ENCODE measurements around the gene TYMS.

The TYMS gene

DNA sequence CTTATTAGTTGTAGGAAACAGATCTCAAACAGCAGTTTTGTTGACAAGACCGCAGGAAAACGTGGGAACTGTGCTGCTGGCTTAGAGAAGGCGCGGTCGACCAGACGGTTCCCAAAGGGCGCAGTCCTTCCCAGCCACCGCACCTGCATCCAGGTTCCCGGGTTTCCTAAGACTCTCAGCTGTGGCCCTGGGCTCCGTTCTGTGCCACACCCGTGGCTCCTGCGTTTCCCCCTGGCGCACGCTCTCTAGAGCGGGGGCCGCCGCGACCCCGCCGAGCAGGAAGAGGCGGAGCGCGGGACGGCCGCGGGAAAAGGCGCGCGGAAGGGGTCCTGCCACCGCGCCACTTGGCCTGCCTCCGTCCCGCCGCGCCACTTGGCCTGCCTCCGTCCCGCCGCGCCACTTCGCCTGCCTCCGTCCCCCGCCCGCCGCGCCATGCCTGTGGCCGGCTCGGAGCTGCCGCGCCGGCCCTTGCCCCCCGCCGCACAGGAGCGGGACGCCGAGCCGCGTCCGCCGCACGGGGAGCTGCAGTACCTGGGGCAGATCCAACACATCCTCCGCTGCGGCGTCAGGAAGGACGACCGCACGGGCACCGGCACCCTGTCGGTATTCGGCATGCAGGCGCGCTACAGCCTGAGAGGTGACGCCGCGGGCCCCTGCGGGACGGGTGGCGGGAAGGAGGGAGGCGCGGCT, at the start of gene TYMS:
TSS of gene TYMS (plus strand) at position 343 of the 690 bp plus-strand sequence. CDS start at position 433, 90 bp downstream.
- DNase-seq: peak; percentile 62

DNA sequence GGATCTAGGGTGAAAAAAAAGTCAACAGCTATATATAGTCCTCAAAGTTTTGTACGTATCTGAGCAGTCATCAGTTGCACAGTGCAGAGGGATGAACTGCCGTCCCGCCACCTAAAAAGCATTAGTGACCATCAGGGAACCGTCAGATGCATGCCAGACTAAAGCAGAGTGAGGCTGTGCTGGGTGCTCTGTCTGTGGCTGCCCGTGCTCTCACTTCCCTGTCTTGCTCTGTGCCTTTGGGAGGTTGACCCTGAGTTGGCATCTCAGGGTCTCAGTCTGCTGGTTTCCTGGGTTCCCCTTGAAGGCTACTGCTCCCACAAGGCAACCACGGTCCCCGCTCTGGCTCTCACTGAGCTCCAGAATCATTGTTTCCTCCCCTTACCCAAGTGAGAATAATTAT, 49.5 kb upstream of the TYMS start:
- no peak for DNase-seq

DNA sequence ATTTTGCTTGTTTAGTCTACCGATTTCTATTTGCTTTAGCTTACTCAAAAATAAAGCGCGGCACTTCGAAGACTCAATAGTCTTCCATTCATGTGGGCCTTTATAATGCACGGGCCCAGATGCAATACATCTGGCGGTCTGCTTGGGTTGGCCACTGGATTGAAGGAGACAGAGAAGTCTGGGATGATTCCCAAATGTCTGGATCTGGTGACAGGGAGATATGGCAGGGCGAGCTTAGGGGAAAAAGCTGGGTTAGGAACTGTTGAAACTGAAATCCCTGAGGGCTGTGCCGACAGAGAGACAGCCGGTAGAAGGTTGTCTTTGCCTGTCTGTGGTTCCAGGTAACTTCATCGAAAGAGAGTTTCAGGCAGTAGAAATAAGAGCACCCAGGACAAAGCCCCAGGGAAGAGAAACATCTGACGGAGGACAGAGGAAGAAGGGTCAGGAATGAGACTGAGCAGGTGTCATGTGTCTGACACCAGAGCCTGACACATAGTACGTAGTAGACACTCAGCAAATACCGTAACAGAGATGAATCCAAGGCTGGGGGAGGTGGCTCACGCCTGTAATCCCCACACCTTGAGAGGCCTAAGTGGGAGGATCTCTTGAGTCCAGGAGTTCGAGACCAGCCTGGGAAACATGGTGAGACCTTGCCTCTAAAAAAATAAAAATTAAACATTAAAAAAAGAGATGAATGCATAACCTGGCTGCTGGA, 47.1 kb upstream of the TYMS start:
- no peak for DNase-seq

DNA sequence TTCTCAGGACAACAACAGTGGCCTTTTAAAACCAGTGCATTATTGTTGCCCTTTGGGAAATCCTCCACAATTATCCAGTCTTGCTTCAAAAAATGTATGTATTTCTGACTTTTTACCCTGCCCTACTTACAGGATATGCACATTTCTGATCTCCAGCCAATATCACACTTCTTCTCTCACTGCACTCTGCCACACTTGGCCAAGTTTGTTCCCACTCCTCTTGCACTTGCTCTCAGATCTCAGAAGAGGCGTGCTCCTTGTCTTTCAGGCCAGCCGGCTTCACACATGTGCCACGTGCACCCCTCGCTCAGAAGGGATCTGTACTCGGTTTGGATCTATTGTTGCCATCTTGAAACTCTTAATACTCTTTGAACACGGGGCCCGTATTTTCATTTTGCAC, 45.3 kb upstream of the TYMS start:
- no peak for DNase-seq

DNA sequence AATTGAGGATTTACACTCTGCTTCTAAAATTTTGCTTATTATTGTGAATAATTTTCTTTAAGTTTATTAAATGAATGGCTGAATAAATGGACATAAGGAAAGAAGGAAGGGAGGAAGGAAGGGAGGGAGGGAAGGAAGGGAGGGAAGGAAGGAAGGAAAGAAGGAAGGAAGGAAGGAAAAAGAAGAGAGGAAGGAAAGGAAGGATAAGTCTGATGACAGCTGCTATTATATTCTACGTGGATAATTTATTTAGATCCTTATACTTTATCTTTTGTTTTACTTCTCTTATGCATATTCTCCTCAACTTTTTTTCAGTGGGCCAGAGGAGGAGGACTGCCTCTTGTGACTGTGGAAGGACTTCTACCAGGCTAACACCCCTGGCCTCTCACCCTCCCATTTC, 43.3 kb upstream of the TYMS start:
- no peak for DNase-seq

DNA sequence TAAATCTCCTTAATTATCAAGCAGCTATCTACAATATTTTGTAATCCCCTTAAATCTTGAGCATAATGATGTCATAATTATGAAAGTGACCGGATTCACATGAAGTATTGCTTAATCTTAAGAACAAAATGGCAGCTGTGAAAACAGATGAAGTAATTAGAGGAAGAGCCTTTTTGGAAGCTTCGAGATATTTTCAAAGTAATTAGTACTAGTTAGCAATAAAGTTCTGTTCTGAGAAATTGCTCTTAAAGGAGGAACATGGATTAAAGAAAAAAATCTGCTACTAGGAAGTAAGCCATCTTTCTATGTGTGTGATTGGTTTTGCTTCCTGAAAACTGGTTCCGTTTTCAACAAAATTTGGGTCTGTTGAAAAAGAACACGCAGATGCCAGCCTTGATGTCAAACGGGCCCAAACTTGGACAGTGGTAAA, 42.3 kb upstream of the TYMS start:
- DNase-seq: no peak

DNA sequence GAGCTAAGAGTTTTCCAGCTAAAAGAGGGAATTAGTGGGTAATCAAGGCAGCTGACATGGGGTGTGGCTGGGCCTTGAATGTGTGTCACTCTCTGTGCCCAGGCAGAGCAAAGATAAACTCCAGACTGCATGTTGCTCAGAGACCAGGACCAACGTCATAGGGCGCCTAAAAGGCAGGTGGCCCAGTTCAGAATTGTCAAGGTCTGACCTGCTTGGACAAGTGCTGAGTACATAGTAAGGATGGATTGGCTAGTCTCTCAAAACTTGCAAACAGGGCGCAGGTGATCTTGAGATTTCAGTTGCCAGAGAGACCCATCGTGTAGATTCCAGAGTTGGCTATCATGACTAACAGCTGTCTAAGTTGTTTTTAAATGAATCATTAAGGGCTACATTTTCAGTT, 41.7 kb upstream of the TYMS start:
- no peak for DNase-seq

DNA sequence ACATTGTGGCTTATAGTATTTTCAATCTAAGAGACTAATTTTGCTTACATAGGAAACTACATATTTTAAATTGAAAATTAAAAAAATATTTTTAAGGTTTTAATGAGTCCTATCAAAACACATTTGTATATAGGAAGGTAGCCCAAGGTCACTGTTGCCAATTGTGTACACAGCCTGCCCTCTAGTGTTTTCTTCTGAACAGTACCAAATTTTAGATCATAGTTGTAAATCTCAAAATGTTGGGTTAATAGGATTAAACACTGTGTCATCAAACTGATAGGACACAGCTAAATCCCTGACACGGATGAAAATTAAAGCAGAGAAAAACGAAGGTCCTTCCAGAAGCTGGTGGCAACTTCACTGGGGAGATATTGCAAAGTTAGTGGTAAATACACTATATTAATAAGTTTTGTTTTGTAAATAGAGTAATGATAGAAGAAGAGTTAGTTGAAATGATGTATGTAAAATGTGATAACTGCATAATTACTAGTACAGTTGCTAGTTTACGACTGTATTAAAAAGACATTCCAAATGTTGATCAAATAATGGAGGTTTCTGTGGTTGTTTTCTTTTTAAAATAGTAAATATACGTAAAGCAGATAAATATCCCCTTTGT, 41.0 kb upstream of the TYMS start:
- DNase-seq: peak; percentile 16

DNA sequence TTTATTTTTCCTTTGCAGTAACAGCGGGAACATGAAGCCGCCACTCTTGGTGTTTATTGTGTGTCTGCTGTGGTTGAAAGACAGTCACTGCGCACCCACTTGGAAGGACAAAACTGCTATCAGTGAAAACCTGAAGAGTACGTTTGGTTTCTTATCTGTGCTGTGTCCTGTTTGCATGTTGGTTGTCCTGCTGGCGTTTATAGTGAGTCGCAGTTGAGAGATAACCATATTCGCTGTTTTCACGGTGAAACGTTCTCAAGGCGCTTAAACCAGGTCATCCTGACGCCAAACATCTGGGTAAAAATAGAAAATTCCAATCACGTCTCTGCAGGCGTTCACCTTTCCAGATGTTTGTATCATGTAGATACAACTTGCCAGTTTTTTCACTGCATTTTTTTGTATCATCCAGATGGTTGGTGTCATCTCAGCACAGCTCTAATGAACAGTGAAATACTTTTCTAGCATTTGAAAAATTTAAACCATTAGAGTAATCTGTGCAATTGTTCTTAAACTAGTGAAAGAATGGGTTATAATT, 39.4 kb upstream of the TYMS start:
- DNase-seq: no peak

DNA sequence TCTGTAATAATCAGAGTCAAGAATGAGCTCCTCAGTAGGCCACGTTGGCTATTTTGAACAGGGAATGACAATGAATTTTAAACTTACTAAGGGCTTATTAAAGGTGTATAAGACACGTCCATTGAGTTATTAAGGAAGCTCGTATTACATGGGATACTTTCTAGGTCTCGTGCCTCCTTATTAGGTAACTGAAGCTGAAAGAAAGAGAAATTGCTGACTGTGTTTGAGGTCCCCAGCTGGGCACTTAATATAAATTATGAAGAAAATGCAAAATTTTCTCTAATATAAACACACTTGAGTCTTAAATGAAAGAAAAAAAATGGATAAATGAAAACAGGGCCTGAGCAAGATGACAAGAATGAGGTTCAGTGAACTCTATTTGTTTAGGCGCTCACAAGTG, 38.8 kb upstream of the TYMS start:
- no peak for DNase-seq

DNA sequence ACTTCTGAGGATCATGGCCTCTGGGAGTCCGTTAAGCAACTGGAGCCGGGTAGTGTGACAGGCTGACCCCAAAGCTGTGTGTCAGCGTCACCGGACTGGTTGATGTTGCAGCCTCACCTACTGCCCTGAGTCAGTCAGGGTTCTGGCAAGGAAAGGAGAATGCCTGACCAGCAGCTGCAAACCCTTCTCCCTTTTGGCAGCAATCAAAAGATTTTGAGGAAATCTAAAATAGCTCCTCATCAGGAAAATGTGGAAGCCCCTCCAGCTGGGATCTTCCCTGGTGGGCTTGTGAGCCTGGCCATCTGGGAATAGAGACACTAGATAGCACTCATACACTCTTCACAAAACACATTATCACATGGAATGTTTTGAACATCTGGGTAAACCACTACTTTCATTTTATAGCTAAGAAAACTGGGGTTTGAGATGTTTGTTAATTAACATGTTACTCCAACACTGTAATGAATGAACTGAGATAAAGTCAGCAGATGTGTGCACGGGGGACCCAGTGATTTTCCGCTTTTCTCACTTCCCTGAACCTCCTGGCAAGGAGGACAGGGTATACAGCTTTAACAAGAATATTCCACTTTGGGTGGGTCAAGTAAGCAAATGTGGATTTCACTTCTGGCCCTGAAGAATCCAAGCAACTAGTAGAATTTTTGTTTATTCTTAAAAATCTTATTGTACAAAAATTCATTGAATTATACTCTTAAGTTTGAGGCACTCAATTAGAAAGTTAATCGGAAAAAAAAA, 36.0 kb upstream of the TYMS start:
- DNase-seq: no peak

DNA sequence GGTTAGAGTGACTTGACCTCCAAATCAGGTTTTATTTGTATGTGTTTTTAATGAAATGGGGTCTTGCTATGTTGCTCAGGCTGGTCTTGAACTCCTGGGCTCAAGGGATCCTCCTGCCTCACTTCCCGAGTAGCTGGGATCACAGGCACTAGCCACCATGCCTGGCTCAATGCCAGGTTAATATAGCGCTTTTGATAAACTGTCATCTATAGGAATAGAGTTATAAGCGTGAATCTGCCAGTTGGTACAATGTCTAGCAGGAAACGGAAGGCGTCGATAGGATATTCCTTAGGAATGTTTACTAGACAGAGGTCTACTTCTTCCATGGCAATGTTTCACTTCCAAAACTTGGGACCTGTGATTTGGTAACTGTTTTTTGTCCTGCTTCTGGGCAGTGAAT, 35.2 kb upstream of the TYMS start:
- DNase-seq: no peak

DNA sequence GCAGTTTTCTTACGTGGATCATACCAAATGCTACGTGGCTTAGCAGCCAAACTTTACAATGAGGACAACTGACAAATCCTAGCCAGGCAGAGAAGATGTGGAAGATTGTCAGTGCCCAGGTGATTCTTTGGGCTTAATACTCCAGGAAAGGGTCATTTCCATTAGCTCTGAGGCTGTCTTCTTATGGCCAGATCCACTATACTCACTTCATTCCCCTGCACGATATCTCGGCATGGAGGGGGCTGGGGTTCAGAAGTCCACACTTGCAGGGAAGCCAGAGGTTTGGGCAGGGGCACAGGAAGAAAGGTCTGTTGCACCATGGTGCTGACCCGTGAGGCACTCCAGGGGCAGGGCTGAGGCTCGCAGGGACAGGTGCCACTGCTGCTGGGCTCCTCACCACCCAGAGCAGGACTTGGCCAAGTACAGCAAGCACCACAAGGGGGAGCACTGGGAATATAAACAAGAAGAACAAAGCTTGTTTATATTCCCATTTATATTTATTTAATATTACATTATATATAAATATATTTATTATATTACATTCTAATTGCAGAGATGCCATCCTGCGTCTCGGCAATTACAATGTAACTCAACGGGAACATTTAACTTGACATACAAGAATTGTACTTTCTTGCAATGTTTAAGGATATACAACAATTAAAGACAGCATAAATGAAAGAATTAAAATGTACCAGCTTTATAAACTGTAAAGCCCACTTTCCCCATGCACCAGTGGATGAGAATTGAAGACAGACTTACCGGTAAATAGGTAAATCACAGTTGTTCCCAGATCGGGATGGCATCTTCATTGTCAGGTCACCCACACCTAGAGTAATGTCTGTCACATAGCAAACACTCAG, 33.5 kb upstream of the TYMS start:
- peak; percentile 13 for DNase-seq

DNA sequence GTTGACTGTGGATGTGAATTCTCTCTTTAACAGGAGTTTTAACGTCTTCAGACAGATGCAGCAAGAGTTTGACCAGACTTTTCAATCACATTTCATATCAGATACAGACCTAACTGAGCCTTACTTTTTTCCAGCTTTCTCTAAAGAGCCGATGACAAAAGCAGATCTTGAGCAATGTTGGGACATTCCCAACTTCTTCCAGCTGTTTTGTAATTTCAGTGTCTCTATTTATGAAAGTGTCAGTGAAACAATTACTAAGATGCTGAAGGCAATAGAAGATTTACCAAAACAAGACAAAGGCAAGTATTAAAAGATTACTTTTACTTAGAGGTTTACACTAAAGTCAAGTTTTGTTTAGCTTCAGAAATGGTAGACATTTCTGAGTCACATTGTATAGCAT, 30.2 kb upstream of the TYMS start:
- no peak for DNase-seq

DNA sequence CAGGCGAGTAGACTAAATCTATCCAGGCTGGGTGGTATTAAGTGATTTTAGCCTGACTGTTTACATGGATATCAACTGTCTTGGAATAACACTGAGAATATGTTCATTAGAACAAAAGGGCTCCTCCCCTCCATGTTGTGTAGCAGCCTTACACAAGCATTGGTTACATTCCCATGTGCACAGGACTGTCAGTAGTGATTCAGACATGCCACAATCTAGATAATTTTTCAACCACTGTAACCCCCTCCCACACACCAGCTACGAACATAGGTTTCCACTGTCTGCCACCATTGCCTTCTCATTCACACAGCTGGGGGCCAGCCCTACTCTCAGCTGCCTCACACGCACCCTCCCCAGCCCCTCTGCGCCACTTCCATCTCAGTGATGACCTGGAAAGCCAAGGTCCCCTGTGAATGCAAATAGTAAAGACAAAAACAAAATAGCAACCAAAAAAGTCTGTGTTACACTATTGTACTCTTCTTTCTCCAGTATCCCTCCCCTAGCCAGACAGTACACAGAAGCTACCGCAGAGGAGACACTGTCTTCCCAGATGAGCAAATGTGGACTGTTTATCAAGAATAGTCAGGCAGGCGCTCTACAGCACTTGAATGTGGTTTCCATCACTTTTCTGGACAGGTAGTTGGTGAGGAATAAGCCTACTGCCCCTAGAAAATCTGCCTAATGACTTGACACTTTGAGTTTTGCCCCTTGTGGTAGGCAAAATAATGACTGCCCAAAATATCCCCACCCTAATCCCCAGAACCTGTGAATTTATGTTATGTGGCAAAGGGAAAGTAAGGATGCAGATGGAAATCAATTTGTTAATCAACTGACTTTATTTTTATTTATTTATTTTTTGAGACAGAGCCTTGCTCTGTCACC, 27.9 kb upstream of the TYMS start:
- DNase-seq: no peak

DNA sequence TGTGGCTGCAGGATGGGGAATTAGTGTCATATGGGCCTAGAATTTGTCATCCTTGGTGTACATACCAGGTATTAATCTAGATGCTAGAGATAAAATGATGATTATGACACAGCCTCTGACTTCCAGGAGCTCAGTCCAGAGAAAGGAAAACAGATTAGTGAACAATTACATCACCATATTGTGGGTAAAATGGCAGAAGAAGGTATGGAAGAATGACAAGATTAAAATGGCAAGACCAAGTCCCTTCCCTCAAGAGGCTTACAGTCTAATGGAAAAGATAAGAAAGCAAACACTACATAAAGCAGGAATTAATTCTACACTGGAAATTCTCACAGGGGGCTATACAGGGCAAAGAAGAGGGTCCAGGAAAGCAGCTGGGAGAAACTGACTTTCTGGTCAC, 25.9 kb upstream of the TYMS start:
- no peak for DNase-seq

DNA sequence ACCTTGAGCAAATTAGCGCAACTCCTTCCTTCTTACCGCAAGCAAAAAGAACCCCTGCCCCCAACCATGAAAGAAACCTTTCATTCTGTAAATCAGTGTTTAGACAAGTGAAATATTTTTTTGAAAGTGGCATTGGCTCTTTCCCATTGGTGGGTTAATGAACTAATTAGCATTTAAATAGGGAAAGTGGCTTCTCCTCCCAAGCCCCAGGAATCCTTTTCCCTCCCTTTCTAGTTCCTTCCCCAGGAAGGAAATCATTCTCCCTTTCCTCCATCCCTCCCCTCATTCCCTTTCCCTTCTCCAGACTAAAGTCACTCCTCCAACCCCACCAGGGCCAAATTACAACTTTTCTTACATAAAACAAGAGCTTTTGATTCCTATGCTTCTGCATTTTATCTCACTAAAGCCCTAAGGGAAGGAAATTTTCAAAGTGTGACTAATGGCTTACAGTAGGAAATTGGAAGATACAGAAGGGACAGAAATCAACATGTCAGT, 22.9 kb upstream of the TYMS start:
- no peak for DNase-seq

DNA sequence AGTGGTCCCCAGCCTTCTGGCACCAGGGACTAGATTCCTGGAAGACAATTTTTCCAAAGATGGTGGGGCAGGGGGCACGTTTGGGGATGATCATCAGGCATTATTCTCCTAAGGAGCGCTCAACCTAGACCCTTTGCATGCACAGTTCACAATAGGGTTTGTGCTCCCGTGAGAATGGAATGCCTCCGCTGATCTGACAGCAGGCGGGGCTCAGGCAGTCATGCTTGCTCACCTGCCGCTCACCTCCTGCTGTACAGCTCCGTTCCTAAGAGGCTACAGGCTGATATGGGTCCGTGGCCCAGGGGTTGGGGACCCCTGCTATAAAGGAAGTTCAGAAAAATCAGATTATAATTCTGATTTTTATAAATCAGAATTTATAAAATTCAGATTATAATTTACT, 22.3 kb upstream of the TYMS start:
- DNase-seq: no peak

DNA sequence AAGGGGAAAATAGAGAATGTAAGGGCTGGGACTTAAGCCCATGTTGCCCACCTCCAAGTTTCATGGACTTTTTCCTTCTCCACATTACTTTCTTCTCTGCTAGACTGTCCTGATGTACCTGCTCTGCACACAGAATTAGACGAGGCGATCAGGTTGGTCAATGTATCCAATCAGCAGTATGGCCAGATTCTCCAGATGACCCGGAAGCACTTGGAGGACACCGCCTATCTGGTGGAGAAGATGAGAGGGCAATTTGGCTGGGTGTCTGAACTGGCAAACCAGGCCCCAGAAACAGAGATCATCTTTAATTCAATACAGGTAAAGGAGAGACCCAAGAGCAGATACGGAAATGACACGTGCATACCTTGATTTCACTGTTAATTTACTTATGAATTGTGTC, 16.2 kb upstream of the TYMS start:
- DNase-seq: no peak

DNA sequence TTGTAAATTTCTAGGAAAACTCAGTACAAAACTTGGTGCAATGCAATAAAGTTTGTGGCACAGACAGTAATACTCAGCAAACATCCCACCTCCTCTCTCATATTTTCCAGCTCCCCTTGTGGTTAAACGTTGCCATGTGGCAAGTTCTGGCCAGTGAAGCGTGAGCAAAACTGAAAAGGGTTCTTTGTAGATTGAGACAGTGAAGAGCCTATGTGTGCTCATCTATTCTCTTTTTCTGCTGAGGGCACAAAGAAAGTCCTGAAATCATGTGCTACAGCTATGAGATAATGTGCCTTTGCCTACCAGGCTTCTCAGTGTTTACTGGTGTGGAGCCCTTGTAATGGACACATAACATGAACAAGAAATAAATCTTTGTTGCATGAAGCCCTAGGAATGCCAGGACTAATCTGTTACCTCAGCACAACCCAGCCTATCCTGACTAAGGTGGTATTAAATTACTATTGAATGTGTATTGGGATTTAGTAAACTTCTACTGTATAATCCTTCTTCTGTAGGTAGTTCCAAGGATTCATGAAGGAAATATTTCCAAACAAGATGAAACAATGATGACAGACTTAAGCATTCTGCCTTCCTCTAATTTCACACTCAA, 13.0 kb upstream of the TYMS start:
- no peak for DNase-seq

DNA sequence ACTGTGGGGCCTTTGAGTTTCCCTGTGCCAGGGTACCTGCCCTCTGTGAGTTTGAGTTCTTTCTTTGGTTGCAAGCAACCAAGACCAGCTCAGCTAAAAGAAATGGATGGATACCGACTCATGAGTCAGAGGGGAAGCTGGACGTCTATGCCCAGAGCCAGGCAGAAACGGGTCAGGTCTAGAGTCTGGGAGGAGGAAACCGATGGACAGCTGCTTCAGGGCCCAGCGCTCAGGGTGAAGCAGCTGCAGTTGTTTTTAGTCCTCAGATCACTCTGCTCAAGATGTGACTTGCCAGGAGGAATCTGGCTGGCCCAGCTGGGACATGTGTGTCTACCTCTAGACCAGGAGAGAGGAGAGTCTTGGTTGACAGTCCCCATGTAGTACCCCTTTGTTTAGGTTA, 10.1 kb upstream of the TYMS start:
- no peak for DNase-seq

Data from NCI-H1105 treated with DMSO at 0.1 percent for 48 hours (cell line).